Heart right ventricle (tissue), 16 donors: ENCODE measurements around the gene GNE. TPM values are rescaled to one million over a fixed set of nuclear protein-coding genes. Genes with fewer than 3 reads are reported as not detected.

Experiments
- ATAC-seq, 8 donors: fragments of 200-7000 bp; cut with Tn5 transposase; one replicate each; pipeline ENCODE4 v1.9.1; 2020; ENCODE audit warnings: mild to moderate bottlenecking in 8 of 8, moderate library complexity in 8 of 8, moderate number of reproducible peaks in 1 of 8
- DNase-seq, 2 donors: peaks; one replicate each; pipeline ENCODE4 v3.0.0-alpha.2; 2020
- H3K27ac ChIP-seq, 10 donors: fragments of 200-600 bp; sonication (generic) in 2 of 10; one replicate each; pipeline versions ENCODE4 v1.5.0 to v1.8.0; 2020 to 2022; ENCODE audit warnings: mild to moderate bottlenecking in 3 of 10
- H3K27me3 ChIP-seq, 7 donors: fragments of 200-600 bp; one replicate each; pipeline ENCODE4 v1.8.0; 2021 to 2022; ENCODE audit warnings: mild to moderate bottlenecking in 2 of 7
- H3K36me3 ChIP-seq, 9 donors: fragments of 200-600 bp; sonication (generic) in 1 of 9; one replicate each; pipeline versions ENCODE4 v1.5.0 to v1.8.0; 2020 to 2022; ENCODE audit warnings: mild to moderate bottlenecking in 2 of 9
- H3K4me1 ChIP-seq, 9 donors: fragments of 200-600 bp; sonication (generic) in 1 of 9; one replicate each; pipeline versions ENCODE4 v1.5.0 to v1.8.0; 2020 to 2022; ENCODE audit warnings: mild to moderate bottlenecking in 4 of 9
- H3K4me3 ChIP-seq, 10 donors: fragments of 200-600 bp; sonication (generic) in 2 of 10; one replicate each; pipeline versions ENCODE4 v1.5.0 to v1.8.0; 2020 to 2022; ENCODE audit warnings: mild to moderate bottlenecking in 7 of 10, moderate library complexity in 2 of 10
- H3K9me3 ChIP-seq, 11 donors: fragments of 200-600 bp in 10 of 11; sonication (generic) in 2 of 11; one replicate each; pipeline versions ENCODE4 v1.5.0 to v1.8.0; 2013 to 2022; ENCODE audit warnings: mild to moderate bottlenecking in 2 of 11, control low read depth in 1 of 11, moderate library complexity in 1 of 11
- WGBS, 2 donors: extraction: QIAGEN DNeasy Blood & Tissue Kit; methylation state at CpG; one replicate each; pipeline ENCODE4 v1.1.7; 2013; ENCODE audit warnings: inconsistent platforms in 1 of 2; 5-methylcytosine and 5-hydroxymethylcytosine counted together
- intact Hi-C, 10 donors: fragments of 100-400 bp; cut with DNase I; formaldehyde crosslinking; loops; one replicate each; pipeline versions ENCODE4 v1.11.1 to v1.14.2; 2022
- polyA plus RNA-seq, 2 donors: library from polyadenylated mRNA; stranded (reverse); fragments of 200-250 nt; gene quantifications; one replicate each; pipeline ENCODE4 v1.2.3, GENCODE V29; 2013
- total RNA-seq, 10 donors: library from RNA; stranded (reverse); fragmentation: NEBNext Ultra II Directional in 3 of 10; extraction: Animal tissue kit (Norgen Biotek cat#: 25700) in 3 of 10; gene quantifications; one replicate each; pipeline versions ENCODE4 v1.2.1 to v1.2.4, GENCODE V29; 2021 to 2023
- TF ChIP-seq, protein P1 (sequence below), 9 donors: fragments of 200-600 bp; sonication (generic) in 2 of 9; IDR thresholded peaks; one replicate each; pipeline versions ENCODE4 v1.5.0 to v1.8.0; 2021 to 2022; ENCODE audit warnings: antibody characterized with exemption in 9 of 9, mild to moderate bottlenecking in 5 of 9, moderate library complexity in 1 of 9
- donor health status: Arrhythmogenic right ventricular cardiomyopathy.
- donor health status: ischemic (EF 13 %, LVEDD 7.1; RV severe dilation, severe dysfunction).
- donor health status: healthy with polysubstance abuse.
- donor health status: DM: no; HTN: yes; CAD: no.
- donor health status: DM: no; HTN: no; CAD: no.
- donor health status: ischemic (EF 25% LVEDD 6.9; RV normal size, moderate dysfunction).
- donor health status: ischemic (EF 25% LVEDD 5.7; RV mildly dilated, moderate dysfunction).
- donor health status: healthy.
- donor health status: DM: yes; HTN: yes; CAD: no.
- donor health status: Ischemic cardiomyopathy.
- donor health status: ischemic (EF 35%, LVEDD 5.7; RV mildly dilated, moderate dysfunction).
- donor health status: nonischemic (EF 11% LVEDD 7.7; RV severe dilation, severe dysfunction).
- donor health status: DM: yes; HTN: yes; CAD: no.
- donor health status: PGD.
- donor health status: ischemic (EF 29% LVEDD 5.4; RV normal size, mild dysfunction).
- donor health status: nonischemic (EF 23%, LVEDD 6.1; RV moderate dilation, normal function).

GNE gene
- total and polyA plus RNA-seq, 12 donors = 4.0 to 14.9 (median 12.1) TPM

DNA sequence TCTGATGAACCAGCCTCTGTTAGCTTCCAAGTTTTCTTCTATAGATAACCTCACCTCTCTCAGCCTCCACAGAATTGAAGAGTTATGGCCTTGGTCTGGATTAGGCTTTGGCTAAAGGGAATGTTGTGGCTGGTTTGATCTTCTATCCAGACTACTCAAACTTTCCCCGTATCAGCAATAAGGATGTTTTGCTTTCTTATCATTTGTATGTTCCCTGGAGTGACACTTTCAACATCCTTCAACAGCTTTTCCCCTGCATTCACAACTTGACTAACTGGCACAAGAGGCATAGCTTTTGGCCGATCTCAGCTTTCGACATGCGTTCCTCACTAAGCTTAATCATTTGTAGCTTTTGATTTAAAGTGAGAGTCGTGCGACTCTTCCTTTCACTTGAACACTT, 28.1 kb upstream of the GNE start:
- intact Hi-C loops = no loop called here
- no peaks in the 10 kb centered on the region for H3K4me1 ChIP-seq
- no peak for ATAC-seq
- H3K27ac ChIP-seq = no peak overlapping the region
- no peaks in the 10 kb centered on the region for H3K36me3 ChIP-seq
- H3K27me3 ChIP-seq = no peaks in the 10 kb centered on the region
- no peak for DNase-seq
- H3K4me3 ChIP-seq = no peak overlapping the region
- H3K9me3 ChIP-seq = no peaks in the 10 kb centered on the region
- TF ChIP-seq, protein P1, sequence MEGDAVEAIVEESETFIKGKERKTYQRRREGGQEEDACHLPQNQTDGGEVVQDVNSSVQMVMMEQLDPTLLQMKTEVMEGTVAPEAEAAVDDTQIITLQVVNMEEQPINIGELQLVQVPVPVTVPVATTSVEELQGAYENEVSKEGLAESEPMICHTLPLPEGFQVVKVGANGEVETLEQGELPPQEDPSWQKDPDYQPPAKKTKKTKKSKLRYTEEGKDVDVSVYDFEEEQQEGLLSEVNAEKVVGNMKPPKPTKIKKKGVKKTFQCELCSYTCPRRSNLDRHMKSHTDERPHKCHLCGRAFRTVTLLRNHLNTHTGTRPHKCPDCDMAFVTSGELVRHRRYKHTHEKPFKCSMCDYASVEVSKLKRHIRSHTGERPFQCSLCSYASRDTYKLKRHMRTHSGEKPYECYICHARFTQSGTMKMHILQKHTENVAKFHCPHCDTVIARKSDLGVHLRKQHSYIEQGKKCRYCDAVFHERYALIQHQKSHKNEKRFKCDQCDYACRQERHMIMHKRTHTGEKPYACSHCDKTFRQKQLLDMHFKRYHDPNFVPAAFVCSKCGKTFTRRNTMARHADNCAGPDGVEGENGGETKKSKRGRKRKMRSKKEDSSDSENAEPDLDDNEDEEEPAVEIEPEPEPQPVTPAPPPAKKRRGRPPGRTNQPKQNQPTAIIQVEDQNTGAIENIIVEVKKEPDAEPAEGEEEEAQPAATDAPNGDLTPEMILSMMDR (IDR thresholded peaks at IDR 0.05) = no peak
- WGBS, 2 donors = 59 to 69% methylated on average over 6 of the region's 6 CpGs

DNA sequence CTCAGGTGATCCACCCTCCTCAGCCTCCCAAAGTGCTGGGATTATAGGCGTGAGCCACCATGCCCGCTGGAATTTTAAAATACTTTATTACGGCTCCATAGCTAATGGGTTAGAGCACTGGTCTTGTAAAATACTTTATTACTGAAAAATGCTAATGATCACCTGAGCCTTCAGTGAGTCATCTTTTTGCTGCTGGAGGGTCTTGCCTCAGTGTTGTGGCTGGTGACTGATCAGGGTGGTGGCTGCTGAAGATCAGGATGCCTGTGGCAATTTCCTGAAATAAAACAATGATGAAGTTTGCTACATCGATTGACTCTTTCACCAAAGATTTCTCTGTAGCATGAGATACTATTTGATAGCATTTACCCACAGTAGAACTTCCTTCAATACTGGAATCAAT, 26.0 kb upstream of the GNE start:
- intact Hi-C loops = no loop called here
- Histone ChIP-seq H3K4me1 (no peaks in the 10 kb centered on the region), H3K27me3 (no peaks in the 10 kb centered on the region), H3K9me3 (no peaks in the 10 kb centered on the region), H3K27ac (no peak overlapping the region), H3K4me3 (no peak overlapping the region), H3K36me3 (no peaks in the 10 kb centered on the region)
- DNase-seq (no peak), ATAC-seq (no peak)
- TF ChIP-seq, protein P1 (IDR thresholded peaks at IDR 0.05) = no peak
- WGBS, 2 donors = 96% methylated on average over 4 of the region's 4 CpGs

DNA sequence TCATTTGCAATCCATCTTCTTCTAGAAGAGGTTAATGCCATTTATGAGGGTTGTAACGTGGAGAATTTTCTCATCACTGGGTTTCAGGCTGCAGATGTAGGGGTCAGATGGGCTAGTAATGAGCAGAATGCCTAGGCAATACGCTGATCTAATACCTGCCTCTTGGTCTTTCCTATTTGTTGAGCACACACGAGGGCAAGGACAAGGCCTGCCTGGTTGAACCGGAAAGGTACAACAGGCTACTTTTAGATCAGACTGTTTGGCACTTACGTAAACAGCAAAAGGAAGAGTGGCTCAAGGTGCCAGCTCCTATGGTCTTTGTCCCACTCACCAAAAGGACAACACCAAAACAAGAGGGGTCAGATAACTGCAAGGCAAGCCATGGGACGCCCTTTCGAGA, 24.0 kb upstream of the GNE start:
- DNase-seq = no peak
- Histone ChIP-seq H3K4me1 (no peaks in the 10 kb centered on the region), H3K4me3 (no peak overlapping the region), H3K36me3 (no peaks in the 10 kb centered on the region), H3K27me3 (no peaks in the 10 kb centered on the region), H3K27ac (no peak overlapping the region), H3K9me3 (no peaks in the 10 kb centered on the region)
- 81 to 89% methylated on average over 7 of the region's 7 CpGs for WGBS, 2 donors
- intact Hi-C loops = no loop called here
- no peak for ATAC-seq
- TF ChIP-seq, protein P1 (IDR thresholded peaks at IDR 0.05) = no peak

DNA sequence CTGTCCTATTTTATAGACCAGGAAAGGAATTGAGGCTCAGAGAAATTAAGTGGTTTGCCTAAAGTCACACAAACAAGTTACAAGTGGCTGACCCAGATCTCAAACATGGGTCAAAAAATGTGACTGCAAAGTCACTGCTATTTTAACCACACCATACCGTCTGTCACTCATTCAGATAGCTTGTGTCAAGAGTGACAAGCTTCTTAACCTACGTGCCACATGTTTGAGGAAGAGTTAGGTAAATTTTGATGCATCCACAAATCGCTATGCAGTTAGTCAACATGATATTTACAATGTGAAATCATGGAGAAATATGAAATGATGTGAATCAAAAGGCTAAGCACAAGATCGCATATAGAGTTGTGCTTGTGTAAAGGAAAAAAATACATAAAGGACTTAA, 22.7 kb upstream of the GNE start:
- H3K27me3 ChIP-seq = no peaks in the 10 kb centered on the region
- no peak for DNase-seq
- intact Hi-C loops = no loop called here
- no peak overlapping the region for H3K4me3 ChIP-seq
- TF ChIP-seq, protein P1 (IDR thresholded peaks at IDR 0.05) = no peak
- ATAC-seq = no peak
- H3K4me1 ChIP-seq = peaks cover 0 to 10% (median 5%) of the 10 kb centered on the region in 9 donors
- no peaks in the 10 kb centered on the region for H3K9me3 ChIP-seq
- H3K36me3 ChIP-seq = no peaks in the 10 kb centered on the region
- WGBS, 2 donors = 82 to 88% methylated on average over 4 of the region's 4 CpGs
- no peak overlapping the region for H3K27ac ChIP-seq

DNA sequence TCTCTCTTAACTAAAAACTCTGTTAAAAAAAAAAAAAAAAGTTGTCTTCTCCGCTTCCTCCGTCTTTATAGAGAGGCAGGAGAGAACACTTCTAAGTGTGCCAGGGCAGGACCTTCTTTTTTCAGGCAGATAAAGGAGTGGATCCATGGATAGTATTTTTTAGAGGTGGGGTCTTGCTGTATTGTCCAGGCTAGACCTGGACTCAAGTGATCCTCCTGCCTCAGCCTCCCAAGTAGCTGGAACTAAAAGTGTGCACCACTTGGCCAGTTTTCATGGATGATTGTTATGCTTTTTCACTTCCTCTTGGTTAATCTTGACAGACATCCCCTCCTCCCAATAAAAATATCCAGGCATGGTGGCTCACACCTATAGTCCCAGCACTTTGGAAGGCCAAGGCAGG, 20.0 kb upstream of the GNE start:
- no peak overlapping the region for H3K4me3 ChIP-seq
- no peaks in the 10 kb centered on the region for H3K27me3 ChIP-seq
- H3K36me3 ChIP-seq = no peaks in the 10 kb centered on the region
- H3K27ac ChIP-seq = no peak overlapping the region
- intact Hi-C loops = no loop called here
- ATAC-seq (no peak), DNase-seq (no peak)
- no peaks in the 10 kb centered on the region for H3K9me3 ChIP-seq
- H3K4me1 ChIP-seq = peaks cover 0 to 10% (median 5%) of the 10 kb centered on the region in 9 donors
- TF ChIP-seq, protein P1 (IDR thresholded peaks at IDR 0.05) = no peak
- WGBS, 2 donors = 91 to 93% methylated on average over 2 of the region's 2 CpGs
